AG09309 (cell line): ENCODE data around the gene FAM229B.

Experiments used
- DNase-seq: peaks from one replicate; pipeline ENCODE4 v3.0.0-alpha.2; 2010; ENCODE audit warnings: low read depth
- H3K4me3 ChIP-seq: 2 replicates; pipeline ENCODE4 v1.5.1; 2011; ENCODE audit warnings: mild to moderate bottlenecking, low read depth, low read length, moderate library complexity; ENCODE audit not compliant: control insufficient read depth
- CTCF ChIP-seq: IDR thresholded peaks from 2 replicates; pipeline ENCODE4 v1.5.1; 2011; ENCODE audit warnings: mild to moderate bottlenecking, low read depth, low read length, inconsistent platforms; ENCODE audit not compliant: insufficient read depth, control insufficient read depth; ENCODE audit errors: missing control alignments

Gene FAM229B

GRCh38 chr6:112087136-112087911, at the start of gene FAM229B, which contains the start of gene TUBE1:
Gene FAM229B, plus strand, starts transcription at chr6:112087591. Its CDS starts 11,693 bp downstream, at chr6:112099284.
Gene TUBE1, minus strand, starts transcription at chr6:112087482. Its CDS starts 48 bp downstream, at chr6:112087434.
- peak; percentile 95 for DNase-seq
- peak; percentile 8 for TF ChIP-seq CTCF
- H3K4me3 ChIP-seq, result peak within 1 kb of the TSS; percentile 62

GRCh38 chr6:112037783-112038216, 49.6 kb upstream of the FAM229B start:
- no peak for TF ChIP-seq CTCF
- DNase-seq, result peak; percentile 92

GRCh38 chr6:112038268-112038667, 49.1 kb upstream of the FAM229B start:
- H3K4me3 ChIP-seq, result no peak overlapping the region
- TF ChIP-seq CTCF, result no peak
- no peak for DNase-seq

More at GRCh38 chr6:112037783-112038216, 49.6 kb upstream of the FAM229B start:
- no peak overlapping the region for H3K4me3 ChIP-seq

GRCh38 chr6:112038756-112039430, 48.5 kb upstream of the FAM229B start:
- no peak overlapping the region for H3K4me3 ChIP-seq
- TF ChIP-seq CTCF, result no peak
- no peak for DNase-seq

- DNase-seq, result no peak
- TF ChIP-seq CTCF, result no peak
- H3K4me3 ChIP-seq, result no peak overlapping the region
Observed at GRCh38 chr6:112039431-112039770, 48.0 kb upstream of the FAM229B start.

- H3K4me3 ChIP-seq, result no peak overlapping the region
- no peak for TF ChIP-seq CTCF
Observed at GRCh38 chr6:112040956-112041355, 46.4 kb upstream of the FAM229B start.

More at GRCh38 chr6:112040956-112041355, 46.4 kb upstream of the FAM229B start:
- no peak for DNase-seq
